Measurements from ENCODE around the gene PBX1.

Gene PBX1

GRCh38 chr1:164726235-164726634 is 167.3 kb downstream of the PBX1 start:
- Histone ChIP-seq H3K9me3 (ENCODE audit: low read length) (no peaks in the 10 kb centered on the region), H3K4me1 (ENCODE audit: insufficient read depth, low read length) (peaks cover 55% of the 10 kb centered on the region), H3K27ac (ENCODE audit: low read depth, low read length) (no peak overlapping the region)

GRCh38 chr1:164728719-164729118 is 169.7 kb downstream of the PBX1 start:
- Histone ChIP-seq H3K4me1 (ENCODE audit: insufficient read depth, low read length) (peaks cover 45% of the 10 kb centered on the region), H3K9me3 (ENCODE audit: low read length) (no peaks in the 10 kb centered on the region), H3K4me3 (ENCODE audit: low read depth in 1 of 2, low read length in 2 of 2) (no peak overlapping the region), H3K27me3 (ENCODE audit: control insufficient read depth in 1 of 2, insufficient read depth in 2 of 2, low read length in 2 of 2) (no peaks in the 10 kb centered on the region), H3K36me3 (ENCODE audit: insufficient read depth, low read length) (peaks cover 8% of the 10 kb centered on the region), H3K27ac (ENCODE audit: low read depth, low read length) (no peak overlapping the region), H3K9ac (ENCODE audit: low read length) (no peak overlapping the region)

More at GRCh38 chr1:164726235-164726634, 167.3 kb downstream of the PBX1 start:
- Histone ChIP-seq H3K9ac (ENCODE audit: low read length) (no peak overlapping the region), H3K4me3 (ENCODE audit: low read depth in 1 of 2, low read length in 2 of 2) (no peak overlapping the region), H3K27me3 (ENCODE audit: control insufficient read depth in 1 of 2, insufficient read depth in 2 of 2, low read length in 2 of 2) (no peaks in the 10 kb centered on the region), H3K36me3 (ENCODE audit: insufficient read depth, low read length) (peaks cover 2% of the 10 kb centered on the region)

GRCh38 chr1:164731161-164731876 is 172.3 kb downstream of the PBX1 start:
- Histone ChIP-seq H3K9me3 (ENCODE audit: low read length) (no peaks in the 10 kb centered on the region), H3K27me3 (ENCODE audit: control insufficient read depth in 1 of 2, insufficient read depth in 2 of 2, low read length in 2 of 2) (no peaks in the 10 kb centered on the region), H3K27ac (ENCODE audit: low read depth, low read length) (no peak overlapping the region), H3K36me3 (ENCODE audit: insufficient read depth, low read length) (peaks cover 8% of the 10 kb centered on the region), H3K4me1 (ENCODE audit: insufficient read depth, low read length) (peaks cover 22% of the 10 kb centered on the region), H3K9ac (ENCODE audit: low read length) (no peak overlapping the region), H3K4me3 (ENCODE audit: low read depth in 1 of 2, low read length in 2 of 2) (no peak overlapping the region)

- Histone ChIP-seq H3K9ac (ENCODE audit: low read length) (no peak overlapping the region), H3K27ac (ENCODE audit: low read depth, low read length) (no peak overlapping the region), H3K4me3 (ENCODE audit: low read depth in 1 of 2, low read length in 2 of 2) (no peak overlapping the region), H3K36me3 (ENCODE audit: insufficient read depth, low read length) (peaks cover 8% of the 10 kb centered on the region), H3K4me1 (ENCODE audit: insufficient read depth, low read length) (peaks cover 19% of the 10 kb centered on the region), H3K27me3 (ENCODE audit: control insufficient read depth in 1 of 2, insufficient read depth in 2 of 2, low read length in 2 of 2) (no peaks in the 10 kb centered on the region), H3K9me3 (ENCODE audit: low read length) (no peaks in the 10 kb centered on the region)
These were observed 174.1 kb downstream of the PBX1 start for GRCh38 chr1:164733070-164733469.

- H3K36me3 ChIP-seq (ENCODE audit: insufficient read depth, low read length) = peaks cover 8% of the 10 kb centered on the region
- no peak overlapping the region for H3K27ac ChIP-seq (ENCODE audit: low read depth, low read length)
- H3K4me3 ChIP-seq (ENCODE audit: low read depth in 1 of 2, low read length in 2 of 2) = no peak overlapping the region
- H3K9me3 ChIP-seq (ENCODE audit: low read length) = no peaks in the 10 kb centered on the region
- H3K4me1 ChIP-seq (ENCODE audit: insufficient read depth, low read length) = peaks cover 19% of the 10 kb centered on the region
- H3K27me3 ChIP-seq (ENCODE audit: control insufficient read depth in 1 of 2, insufficient read depth in 2 of 2, low read length in 2 of 2) = no peaks in the 10 kb centered on the region
- no peak overlapping the region for H3K9ac ChIP-seq (ENCODE audit: low read length)
These were observed 174.8 kb downstream of the PBX1 start for GRCh38 chr1:164733734-164734133.

- Histone ChIP-seq H3K27me3 (ENCODE audit: control insufficient read depth in 1 of 2, insufficient read depth in 2 of 2, low read length in 2 of 2) (no peaks in the 10 kb centered on the region), H3K9ac (ENCODE audit: low read length) (no peak overlapping the region), H3K4me3 (ENCODE audit: low read depth in 1 of 2, low read length in 2 of 2) (no peak overlapping the region), H3K36me3 (ENCODE audit: insufficient read depth, low read length) (peaks cover 8% of the 10 kb centered on the region), H3K4me1 (ENCODE audit: insufficient read depth, low read length) (peaks cover 13% of the 10 kb centered on the region), H3K9me3 (ENCODE audit: low read length) (no peaks in the 10 kb centered on the region), H3K27ac (ENCODE audit: low read depth, low read length) (no peak overlapping the region)
These were observed 176.5 kb downstream of the PBX1 start for GRCh38 chr1:164735315-164736052.

GRCh38 chr1:164736137-164736536 is 177.2 kb downstream of the PBX1 start:
- Histone ChIP-seq H3K27me3 (ENCODE audit: control insufficient read depth in 1 of 2, insufficient read depth in 2 of 2, low read length in 2 of 2) (no peaks in the 10 kb centered on the region), H3K27ac (ENCODE audit: low read depth, low read length) (no peak overlapping the region), H3K9ac (ENCODE audit: low read length) (no peak overlapping the region), H3K36me3 (ENCODE audit: insufficient read depth, low read length) (peaks cover 6% of the 10 kb centered on the region), H3K4me3 (ENCODE audit: low read depth in 1 of 2, low read length in 2 of 2) (no peak overlapping the region), H3K4me1 (ENCODE audit: insufficient read depth, low read length) (peaks cover 8% of the 10 kb centered on the region), H3K9me3 (ENCODE audit: low read length) (no peaks in the 10 kb centered on the region)

GRCh38 chr1:164739189-164739588 is 180.2 kb downstream of the PBX1 start:
- Histone ChIP-seq H3K9ac (ENCODE audit: low read length) (no peak overlapping the region), H3K36me3 (ENCODE audit: insufficient read depth, low read length) (no peaks in the 10 kb centered on the region), H3K9me3 (ENCODE audit: low read length) (no peaks in the 10 kb centered on the region), H3K27ac (ENCODE audit: low read depth, low read length) (no peak overlapping the region), H3K27me3 (ENCODE audit: control insufficient read depth in 1 of 2, insufficient read depth in 2 of 2, low read length in 2 of 2) (no peaks in the 10 kb centered on the region), H3K4me1 (ENCODE audit: insufficient read depth, low read length) (no peaks in the 10 kb centered on the region), H3K4me3 (ENCODE audit: low read depth in 1 of 2, low read length in 2 of 2) (no peak overlapping the region)

- H3K4me1 ChIP-seq (ENCODE audit: insufficient read depth, low read length) = no peaks in the 10 kb centered on the region
- H3K9ac ChIP-seq (ENCODE audit: low read length) = no peak overlapping the region
- H3K4me3 ChIP-seq (ENCODE audit: low read depth in 1 of 2, low read length in 2 of 2) = no peak overlapping the region
- no peaks in the 10 kb centered on the region for H3K27me3 ChIP-seq (ENCODE audit: control insufficient read depth in 1 of 2, insufficient read depth in 2 of 2, low read length in 2 of 2)
- H3K27ac ChIP-seq (ENCODE audit: low read depth, low read length) = no peak overlapping the region
- H3K9me3 ChIP-seq (ENCODE audit: low read length) = no peaks in the 10 kb centered on the region
- no peaks in the 10 kb centered on the region for H3K36me3 ChIP-seq (ENCODE audit: insufficient read depth, low read length)
These were observed 181.1 kb downstream of the PBX1 start for GRCh38 chr1:164740000-164740526.

- no peaks in the 10 kb centered on the region for H3K36me3 ChIP-seq (ENCODE audit: insufficient read depth, low read length)
- no peaks in the 10 kb centered on the region for H3K9me3 ChIP-seq (ENCODE audit: low read length)
- no peaks in the 10 kb centered on the region for H3K27me3 ChIP-seq (ENCODE audit: control insufficient read depth in 1 of 2, insufficient read depth in 2 of 2, low read length in 2 of 2)
- H3K4me3 ChIP-seq (ENCODE audit: low read depth in 1 of 2, low read length in 2 of 2) = no peak overlapping the region
- H3K9ac ChIP-seq (ENCODE audit: low read length) = no peak overlapping the region
- peaks cover 6% of the 10 kb centered on the region for H3K4me1 ChIP-seq (ENCODE audit: insufficient read depth, low read length)
- H3K27ac ChIP-seq (ENCODE audit: low read depth, low read length) = no peak overlapping the region
These were observed 183.8 kb downstream of the PBX1 start for GRCh38 chr1:164742745-164743144.

GRCh38 chr1:164743976-164744375 is 185.0 kb downstream of the PBX1 start:
- H3K9me3 ChIP-seq (ENCODE audit: low read length) = no peaks in the 10 kb centered on the region
- no peak overlapping the region for H3K4me3 ChIP-seq (ENCODE audit: low read depth in 1 of 2, low read length in 2 of 2)

More at GRCh38 chr1:164743976-164744375, 185.0 kb downstream of the PBX1 start:
- Histone ChIP-seq H3K9ac (ENCODE audit: low read length) (no peak overlapping the region), H3K4me1 (ENCODE audit: insufficient read depth, low read length) (peaks cover 17% of the 10 kb centered on the region), H3K27me3 (ENCODE audit: control insufficient read depth in 1 of 2, insufficient read depth in 2 of 2, low read length in 2 of 2) (no peaks in the 10 kb centered on the region), H3K36me3 (ENCODE audit: insufficient read depth, low read length) (no peaks in the 10 kb centered on the region), H3K27ac (ENCODE audit: low read depth, low read length) (no peak overlapping the region)
